Measurements from ENCODE around the gene TMEM9B. TPM values are rescaled to one million over a fixed set of nuclear protein-coding genes. Genes with fewer than 3 reads are reported as not detected.
A peak's percentile ranks its signal among the peaks of the same experiment; 100 is the strongest.
"Not testable (repeated sequence)": the region's sequence is repeated elsewhere in the genome, so short reads cannot be mapped to it uniquely, and the experiment has no call there.

TMEM9B gene
- 33.2 TPM for polyA plus RNA-seq (2013, experiment 1 of 2; ENCODE audit: insufficient read length)
- polyA plus RNA-seq (2013, experiment 2 of 2; ENCODE audit: insufficient read length), result 33.8 TPM

DNA sequence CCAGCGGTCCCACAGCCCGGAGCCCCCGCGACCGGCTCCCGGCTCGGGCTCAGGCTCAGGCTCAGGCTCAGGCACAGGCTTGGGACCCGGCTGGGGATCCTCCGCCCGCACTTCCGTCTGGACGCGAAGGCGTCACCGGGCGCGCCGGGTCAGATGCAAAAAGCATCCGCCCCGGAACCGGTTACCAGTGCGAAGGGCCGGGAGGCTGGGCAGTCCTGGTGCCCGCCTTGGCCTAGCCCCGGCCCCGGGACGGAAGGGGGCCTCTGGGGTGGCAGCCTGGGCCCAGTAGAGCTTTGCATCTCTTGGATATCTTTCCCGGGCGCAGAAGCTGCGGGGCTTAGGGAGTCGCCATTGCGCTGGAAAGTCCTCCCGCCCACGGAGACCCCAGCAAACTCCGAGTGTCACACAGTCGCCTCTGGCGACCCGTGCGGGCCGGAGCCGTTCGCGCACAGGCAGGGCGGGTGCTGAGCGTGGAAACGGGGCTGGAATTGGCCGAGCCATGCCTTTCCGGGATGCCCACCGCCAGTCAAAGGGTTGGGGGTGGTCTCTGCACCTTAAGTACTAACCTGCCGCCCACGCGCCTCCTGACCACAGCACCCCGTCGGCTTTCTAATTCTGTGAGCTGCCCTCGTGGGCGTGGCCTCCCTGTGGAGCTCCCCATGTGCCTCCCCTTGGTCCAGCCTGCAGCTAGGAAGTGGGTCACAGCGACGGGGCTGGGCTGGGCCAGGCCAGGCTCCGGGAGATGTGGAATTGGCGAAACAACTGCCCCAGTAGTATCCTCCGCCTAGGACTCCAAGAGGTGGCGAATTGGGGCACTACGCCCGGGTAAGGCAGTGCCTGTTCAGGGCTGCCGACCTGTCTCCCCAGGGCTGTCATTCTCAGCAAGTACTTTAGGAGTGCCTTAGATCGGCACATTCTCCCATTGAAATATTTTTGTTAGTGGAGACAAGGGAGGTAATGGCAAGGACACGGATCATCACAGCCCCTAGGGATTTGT lies at the start of gene TMEM9B:
Gene TMEM9B, minus strand, starts transcription at position 119 of the 997 bp plus-strand sequence. CDS start 129 bp downstream, outside the sequence.
- peak; percentile 86 for DNase-seq

DNA sequence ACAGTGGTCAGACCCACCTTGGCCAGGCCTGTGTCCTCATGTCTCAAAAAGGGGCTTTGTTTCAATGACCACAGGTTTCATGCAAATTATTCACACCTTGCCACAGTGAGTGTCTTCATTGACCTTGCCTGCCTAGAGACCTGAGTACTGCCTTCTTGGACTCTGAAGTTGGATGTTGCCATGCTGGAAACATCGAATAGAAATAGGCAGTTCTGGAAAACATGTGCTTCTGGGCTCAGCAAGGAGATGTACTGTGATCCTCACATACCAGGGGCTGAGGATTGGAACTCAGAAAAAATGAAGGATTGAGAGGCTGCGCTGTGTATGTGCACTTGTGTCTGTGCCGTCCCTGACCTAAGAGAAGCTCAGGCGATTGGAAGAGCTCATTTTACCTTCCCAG lies 49.1 kb upstream of the TMEM9B start:
- no peak for DNase-seq

DNA sequence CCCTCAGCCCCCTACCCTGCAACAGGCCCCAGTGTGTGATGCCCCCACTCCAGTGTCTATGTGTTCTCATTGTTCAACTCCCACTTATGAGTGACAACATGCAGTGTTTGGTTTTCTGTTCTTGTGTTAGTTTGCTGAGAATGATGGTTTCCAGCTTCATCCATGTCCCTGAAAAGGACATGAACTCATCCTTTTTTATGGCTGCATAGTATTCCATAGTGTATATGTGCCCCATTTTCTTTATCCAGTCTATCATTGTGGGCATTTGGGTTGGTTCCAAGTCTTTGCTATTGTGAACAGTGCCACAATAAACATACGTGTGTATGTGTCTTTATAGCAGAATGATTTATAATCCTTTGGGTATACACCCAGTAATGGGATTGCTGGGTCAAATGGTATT lies 45.3 kb upstream of the TMEM9B start:
- DNase-seq, result not testable (repeated sequence)

DNA sequence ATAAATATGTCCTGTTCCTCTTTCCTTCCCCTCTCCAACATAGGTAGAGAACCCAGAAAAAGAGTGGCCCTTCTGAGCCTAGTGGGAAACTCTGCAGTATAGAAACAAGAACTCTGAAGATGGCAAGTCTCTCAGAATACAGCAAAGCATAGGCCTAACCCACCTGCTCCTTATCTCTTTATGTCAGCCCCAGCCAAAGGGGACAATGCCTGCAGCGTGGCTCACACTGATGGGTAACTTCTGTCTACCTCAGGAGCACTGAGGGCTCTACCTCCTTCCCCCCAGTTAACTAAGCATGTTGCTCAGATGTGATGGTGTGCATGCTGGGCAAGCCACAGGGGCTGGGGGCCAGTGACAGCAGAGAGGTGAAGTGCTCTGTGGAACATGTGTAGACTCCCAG lies 44.4 kb upstream of the TMEM9B start:
- no peak for DNase-seq

DNA sequence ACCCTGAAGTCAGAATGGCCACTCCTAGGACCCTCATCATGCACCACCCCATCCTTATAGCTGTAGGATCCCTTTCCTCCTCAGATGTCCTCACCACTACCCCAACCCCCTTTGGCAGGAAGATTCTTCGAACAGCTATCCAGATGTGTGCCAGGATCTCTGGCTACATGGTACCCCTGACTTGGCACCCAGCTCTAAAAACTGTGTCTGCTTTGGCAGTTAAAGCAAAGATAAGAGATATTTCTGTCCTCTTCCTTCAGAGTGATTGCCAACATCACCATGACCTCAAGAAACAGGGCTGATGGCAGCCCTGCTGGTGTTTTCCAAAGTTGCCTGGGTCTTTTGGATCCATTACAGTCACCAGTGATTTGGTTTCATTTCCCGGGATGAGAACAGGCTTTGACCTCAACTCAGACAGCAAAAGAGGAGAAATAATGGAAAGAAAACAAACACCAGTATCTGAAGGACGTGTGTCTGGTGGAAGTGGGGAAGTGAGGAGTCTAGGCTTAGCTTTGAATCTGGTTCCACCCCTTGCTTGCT lies 43.8 kb upstream of the TMEM9B start:
- no peak for DNase-seq

- DNase-seq, result no peak
Measured at GRCh38 chr11:9005087-9005486, 40.8 kb upstream of the TMEM9B start.

GRCh38 chr11:9004183-9004926 lies 40.1 kb upstream of the TMEM9B start:
- no peak for DNase-seq

- DNase-seq, result peak; percentile 73
Measured at GRCh38 chr11:9003573-9004182, 39.4 kb upstream of the TMEM9B start, which contains the start of gene NRIP3. Gene NRIP3, minus strand, starts transcription at chr11:9004001. Its CDS starts 66 bp downstream, at chr11:9003935.

- DNase-seq, result no peak
Measured at GRCh38 chr11:9002920-9003572, 38.8 kb upstream of the TMEM9B start.

DNA sequence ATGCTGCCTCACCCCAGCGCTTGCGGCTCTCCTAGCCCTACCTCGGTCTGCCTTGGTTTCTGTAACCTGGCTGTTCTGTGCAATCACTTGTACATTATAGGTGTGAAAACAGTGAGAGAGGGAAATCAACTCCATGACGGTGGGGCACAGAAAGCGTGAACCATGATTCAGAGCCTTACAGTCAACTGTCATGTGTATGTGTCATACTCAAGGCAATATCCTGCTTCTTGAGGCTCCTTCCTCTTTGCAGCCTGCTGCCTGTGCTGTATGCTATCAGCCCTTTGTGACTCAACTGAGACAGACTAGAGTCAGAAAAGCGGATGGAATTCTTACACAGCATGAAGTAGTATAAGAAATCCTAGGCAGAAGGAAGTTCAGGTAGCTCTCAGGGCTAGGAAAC lies 37.5 kb upstream of the TMEM9B start:
- DNase-seq, result peak; percentile 83

- DNase-seq, result no peak
Measured at GRCh38 chr11:8998017-8998416, 33.8 kb upstream of the TMEM9B start.

GRCh38 chr11:8997451-8997850 lies 33.2 kb upstream of the TMEM9B start:
- DNase-seq, result no peak

- DNase-seq, result peak; percentile 65
Measured at GRCh38 chr11:8989453-8989852, 25.2 kb upstream of the TMEM9B start.

DNA sequence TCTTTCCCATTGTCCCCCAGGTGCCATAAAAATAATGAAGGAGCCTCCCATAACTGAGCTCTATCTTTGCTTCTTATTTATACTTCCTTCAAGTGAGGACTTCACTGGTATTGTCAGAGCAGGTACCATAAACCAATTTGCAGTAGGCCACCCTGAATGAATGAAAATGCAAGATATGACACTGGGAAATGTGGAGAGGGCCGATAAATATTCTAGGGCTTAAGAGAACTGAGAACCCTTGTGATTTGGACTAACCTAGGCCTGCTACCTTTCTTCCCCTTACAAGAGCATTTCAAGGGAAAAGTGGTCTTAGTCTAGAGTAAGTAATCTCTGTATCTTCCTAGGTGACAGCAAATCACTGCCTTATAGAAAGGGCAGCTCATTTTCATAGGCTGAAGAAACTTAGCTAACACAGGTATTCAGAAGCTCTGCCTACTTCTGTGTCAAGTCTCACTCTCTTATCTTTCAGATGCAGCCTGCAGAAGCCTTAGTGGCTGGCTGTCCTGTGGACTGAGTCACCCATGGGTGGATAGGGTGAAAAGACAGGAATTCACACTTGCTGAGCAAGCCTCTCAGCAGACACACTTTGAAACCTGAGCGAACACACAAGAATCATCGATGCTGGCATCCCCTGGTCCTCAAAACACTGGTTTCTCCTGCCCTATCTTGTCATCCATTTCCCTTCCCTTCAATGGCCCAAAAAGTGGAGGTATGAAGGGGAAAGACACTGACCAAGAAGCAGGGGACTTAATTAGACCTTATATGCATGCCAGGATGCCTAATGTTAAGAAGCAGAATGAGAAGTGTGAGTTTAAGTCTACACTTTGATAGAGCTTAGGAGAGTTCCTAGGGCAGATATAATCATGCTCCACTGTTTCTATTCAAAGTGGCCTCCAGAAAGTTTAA lies 24.3 kb upstream of the TMEM9B start:
- DNase-seq, result peak; percentile 47

DNA sequence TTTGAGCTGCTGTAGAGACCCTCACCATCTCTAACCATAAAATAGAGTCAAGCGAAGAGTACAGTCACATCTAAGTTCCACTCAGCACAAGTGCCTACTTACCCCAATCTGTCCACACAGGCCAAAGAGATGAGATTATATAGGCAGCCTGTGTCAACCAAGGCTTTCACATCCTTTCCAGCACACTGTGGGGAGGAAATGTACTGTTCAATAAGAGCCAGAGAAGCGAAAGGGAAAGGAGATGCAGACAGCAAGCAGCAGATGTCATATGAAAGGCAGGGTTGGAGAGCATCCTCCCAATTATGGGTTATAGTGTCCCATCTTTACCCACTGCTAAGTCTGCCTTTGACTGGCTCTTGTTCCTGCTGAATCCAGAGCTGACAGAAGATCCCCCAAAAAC lies 23.2 kb upstream of the TMEM9B start:
- no peak for DNase-seq

- not testable (repeated sequence) for DNase-seq
Measured at GRCh38 chr11:8986772-8987171, 22.5 kb upstream of the TMEM9B start.

- DNase-seq, result no peak
Measured at GRCh38 chr11:8985462-8985861, 21.2 kb upstream of the TMEM9B start.

DNA sequence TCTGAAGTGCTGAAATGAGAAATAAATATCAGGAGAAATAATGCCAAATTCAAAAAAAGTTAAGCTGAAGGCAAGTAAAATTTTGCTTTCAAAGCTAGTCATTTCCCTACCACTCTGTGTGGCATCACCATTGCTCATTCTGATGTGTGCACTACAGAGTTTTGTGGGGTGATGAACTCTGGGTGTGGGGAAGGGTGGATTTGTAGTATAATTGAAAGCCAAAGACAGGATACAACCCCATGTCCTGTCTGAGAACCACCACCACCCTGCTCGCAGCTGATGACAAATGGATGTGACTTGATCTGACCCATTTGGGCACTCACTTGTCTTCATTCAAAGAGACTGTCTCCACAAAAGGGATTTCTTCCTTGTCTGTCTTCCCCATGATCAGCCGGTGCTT lies 19.3 kb upstream of the TMEM9B start:
- no peak for DNase-seq

- no peak for DNase-seq
Measured at GRCh38 chr11:8980485-8980884, 16.2 kb upstream of the TMEM9B start.

DNA sequence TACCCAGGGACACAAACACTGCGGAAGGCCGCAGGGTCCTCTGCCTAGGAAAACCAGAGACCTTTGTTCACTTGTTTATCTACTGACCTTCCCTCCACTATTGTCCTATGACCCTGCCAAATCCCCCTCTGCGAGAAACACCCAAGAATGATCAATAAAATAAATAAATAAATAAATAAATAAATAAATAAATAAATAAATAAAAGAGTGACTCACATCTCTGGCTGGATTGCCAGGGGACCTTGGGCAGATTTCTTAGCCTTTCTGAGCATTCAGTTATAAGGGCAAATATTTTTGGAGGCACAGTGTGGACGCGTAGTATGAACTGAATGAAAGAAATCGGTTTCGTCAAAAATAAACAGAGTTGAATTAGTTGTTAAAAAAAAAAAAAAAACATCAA lies 15.1 kb upstream of the TMEM9B start:
- not testable (repeated sequence) for DNase-seq

GRCh38 chr11:8973121-8973520 lies 8.9 kb upstream of the TMEM9B start:
- no peak for DNase-seq
